GM18505 (cell line): ENCODE measurements around the gene POLR2L.

Experiments used
- ATAC-seq: cut with Tn5 transposase; IDR thresholded peaks from one replicate; pipeline ENCODE4 v1.9.1; 2021; ENCODE audit not compliant: unreplicated experiment
- POLR2A ChIP-seq: IDR thresholded peaks from 4 replicates; pipeline ENCODE4 v1.6.1; 2011; ENCODE audit warnings: borderline replicate concordance; ENCODE audit not compliant: insufficient read depth, insufficient read length; ENCODE audit errors: extremely low read depth

Gene POLR2L

DNA sequence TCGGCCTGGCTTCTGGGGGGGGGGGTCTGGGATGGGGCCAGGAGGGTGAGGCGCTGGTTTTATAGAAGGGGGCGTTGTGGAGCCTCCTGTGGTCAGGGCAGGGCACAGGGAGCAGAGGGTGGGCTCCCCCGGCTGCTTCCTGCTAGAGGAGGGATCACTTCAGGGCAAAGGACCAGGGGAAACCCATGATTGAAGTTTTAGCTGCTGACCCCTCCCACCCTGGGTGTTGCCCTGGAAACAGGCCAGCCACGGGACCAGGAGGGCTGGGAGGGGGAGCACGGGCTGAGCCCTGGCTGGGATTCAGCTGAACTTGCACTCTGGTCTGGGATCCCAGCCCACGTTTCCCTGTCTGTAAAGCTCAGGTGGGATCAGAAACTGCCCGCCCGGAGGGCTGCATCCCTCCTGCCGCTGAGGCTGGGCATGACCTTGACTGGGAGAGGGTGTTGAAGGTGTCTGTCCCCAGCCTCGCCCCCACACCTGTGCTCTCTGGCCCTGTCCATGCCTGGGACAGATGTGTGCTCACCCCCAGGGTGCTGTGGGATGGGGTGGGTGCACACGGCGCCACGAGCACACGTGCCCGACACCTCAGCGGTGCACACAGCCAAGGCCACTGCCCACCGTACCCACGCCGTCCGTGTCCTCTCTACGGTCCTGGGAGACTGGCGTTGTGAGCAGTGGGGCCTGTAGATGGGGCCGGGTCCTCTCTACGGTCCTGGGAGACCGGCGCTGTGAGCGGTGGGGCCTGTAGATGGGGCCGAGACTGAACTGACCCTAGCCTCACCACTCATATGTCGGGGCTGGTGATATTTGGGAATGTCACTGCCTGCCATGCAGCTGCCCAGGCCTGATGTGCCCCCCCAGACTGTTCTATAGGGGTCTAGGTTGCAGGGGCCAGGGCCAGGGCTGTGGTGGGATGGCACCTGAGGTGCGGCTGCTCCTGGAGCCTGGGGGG, 2.6 kb upstream of the POLR2L start:
- ATAC-seq, result no peak
- no peak for TF ChIP-seq POLR2A

DNA sequence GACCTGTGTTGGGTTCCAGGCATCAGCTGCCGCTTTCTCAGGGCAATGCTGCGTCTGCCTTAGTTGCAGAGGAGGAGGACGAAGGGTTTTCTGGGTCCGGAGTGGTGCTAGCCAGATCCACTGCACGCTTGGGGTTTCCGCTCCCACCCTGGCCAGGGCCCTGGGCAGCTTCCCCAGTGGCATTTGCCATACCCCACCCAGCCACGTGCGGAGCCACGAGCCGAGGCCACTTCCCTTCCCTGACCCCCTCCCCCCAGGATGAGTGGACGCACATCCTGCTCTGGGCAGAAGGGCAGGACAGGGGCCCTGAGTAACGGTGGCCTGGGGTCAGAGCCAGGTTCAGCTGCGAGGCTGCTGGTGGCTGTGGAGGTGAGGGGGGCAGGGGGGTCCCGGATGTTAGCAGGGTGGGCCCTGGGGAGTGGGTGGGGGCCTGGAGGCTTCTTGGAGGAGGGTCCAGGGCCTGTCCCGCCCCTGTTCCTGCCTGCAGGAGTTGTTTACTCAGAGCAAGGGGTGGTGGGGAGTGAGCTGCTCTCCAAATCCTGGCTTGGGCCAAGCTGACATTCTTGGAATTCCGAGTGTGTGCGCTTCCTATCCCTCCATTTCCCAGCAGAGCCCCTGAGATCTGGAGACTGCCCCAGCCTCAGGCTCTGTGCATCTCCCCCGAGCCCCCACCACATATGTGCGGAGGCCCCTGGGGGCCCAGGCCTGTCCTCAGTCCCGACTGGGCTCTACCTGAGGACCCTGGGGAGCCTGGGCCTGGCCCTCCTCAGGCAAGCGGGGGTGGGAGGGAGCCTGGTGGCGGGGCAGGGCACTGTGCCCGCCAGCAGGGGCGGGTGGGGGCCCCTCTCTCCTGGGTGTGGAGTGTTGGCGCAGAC, 1.7 kb upstream of the POLR2L start:
- TF ChIP-seq POLR2A, result no peak
- no peak for ATAC-seq

- peak; percentile 0 for ATAC-seq
These were observed 881 bp upstream of the POLR2L start for GRCh38 chr11:843086-843734.

GRCh38 chr11:841981-842369, 354 bp downstream of the POLR2L start:
- peak; percentile 23 for ATAC-seq
- TF ChIP-seq POLR2A, result no peak

More at GRCh38 chr11:843086-843734, 881 bp upstream of the POLR2L start:
- no peak for TF ChIP-seq POLR2A

DNA sequence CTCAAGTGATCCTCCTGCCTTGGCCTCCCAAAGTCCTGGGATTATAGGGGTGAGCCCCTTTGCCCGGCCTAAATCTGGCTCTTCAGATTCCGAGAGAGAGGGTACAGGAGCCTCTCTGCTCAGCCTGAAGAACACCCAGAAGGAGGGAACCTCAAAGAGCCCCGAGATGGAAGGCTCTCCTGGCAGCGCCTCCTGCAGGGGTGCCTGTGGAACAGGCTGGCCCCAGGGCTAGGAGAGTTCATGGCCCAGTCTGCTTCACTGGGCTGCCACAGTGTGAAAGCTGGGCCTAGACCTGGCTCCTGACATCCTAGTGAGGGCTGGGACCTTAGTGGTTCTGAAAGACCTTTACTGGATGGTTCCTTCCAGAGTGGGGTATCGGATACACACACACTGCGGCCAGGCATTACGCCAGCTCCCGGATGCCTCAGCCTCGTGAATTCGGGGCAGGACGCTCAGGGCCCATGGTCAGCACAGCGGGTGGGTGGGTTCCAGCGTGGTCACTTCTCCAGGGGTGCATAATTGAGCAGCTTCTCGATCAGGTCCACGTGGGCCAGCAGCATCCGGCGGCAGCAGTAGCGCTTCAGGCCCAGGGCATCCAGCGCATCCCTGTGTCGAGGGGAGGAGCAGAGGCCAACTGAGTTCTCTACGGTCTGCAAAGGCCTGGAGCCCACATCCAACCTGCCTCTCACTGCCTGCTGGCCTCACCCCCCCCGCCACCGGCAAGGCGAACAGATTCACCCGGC, 2.3 kb downstream of the POLR2L start:
- ATAC-seq, result no peak
- no peak for TF ChIP-seq POLR2A

- no peak for TF ChIP-seq POLR2A
- ATAC-seq, result no peak
These were observed 3.1 kb downstream of the POLR2L start for GRCh38 chr11:839280-839623.

DNA sequence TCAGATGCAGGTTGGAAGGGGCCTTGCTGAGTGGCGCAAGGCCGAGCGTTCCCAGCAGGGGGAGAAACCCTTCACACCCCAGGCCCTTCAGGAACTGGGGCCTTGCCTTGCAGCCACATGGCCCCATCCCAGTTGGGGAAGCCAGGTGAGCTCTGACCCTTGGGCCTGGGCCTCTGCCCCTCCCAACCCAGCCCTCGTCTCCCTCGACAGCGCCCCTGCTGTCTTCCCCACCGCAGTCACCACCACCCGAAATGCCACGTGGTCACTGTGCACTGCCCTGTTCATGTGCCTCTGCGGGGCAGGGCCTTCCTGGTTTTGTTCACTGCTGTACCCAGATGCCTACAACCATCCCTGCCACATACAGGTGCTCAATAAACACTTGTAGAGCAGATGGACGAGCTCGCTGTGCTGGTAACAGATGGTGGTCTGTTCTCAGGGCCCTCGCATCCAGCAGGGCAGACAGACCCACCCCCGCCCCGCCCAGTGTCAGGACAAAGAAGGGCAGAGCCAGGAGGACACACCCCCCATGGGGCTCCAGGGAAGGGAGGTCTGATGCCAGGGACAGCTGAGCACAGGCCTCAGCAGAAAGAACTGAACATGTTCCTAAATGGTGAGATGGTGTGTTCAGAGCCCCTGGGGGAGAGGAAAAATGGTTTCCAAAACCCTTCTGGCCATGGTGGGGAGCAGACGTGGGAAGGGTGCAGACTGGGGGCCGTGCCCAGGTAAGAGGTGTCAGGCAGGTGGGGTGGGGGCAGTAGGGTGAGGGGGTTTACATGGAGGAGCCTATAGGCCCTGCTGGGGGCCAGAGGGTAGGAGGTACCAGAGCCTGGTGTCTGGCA, 3.7 kb downstream of the POLR2L start:
- ATAC-seq, result no peak

GRCh38 chr11:837990-838307, 4.4 kb downstream of the POLR2L start:
- TF ChIP-seq POLR2A, result no peak
- no peak for ATAC-seq

More for the DNA sequence above, 3.7 kb downstream of the POLR2L start:
- no peak for TF ChIP-seq POLR2A

GRCh38 chr11:837189-837989, 4.9 kb downstream of the POLR2L start:
- ATAC-seq, result no peak
- TF ChIP-seq POLR2A, result peak; percentile 5

DNA sequence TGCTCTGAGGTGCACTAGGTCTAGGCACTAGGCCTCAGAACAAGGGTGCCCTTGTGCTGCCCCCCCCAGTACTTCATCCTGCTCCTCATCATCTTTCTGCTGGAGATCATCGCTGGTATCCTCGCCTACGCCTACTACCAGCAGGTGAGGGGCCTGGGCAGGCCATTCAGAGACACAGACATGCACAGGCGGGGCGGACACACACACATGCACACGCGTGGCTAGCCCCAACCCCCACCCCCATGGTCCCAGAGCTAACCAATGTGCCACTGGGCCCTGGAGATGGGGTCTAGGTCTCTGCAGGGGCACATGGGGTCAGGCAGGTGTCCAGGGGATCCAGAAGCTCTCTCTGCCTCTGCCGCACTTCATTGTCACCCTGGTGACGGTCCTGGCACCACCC, 5.6 kb downstream of the POLR2L start:
- TF ChIP-seq POLR2A, result peak; percentile 20
- no peak for ATAC-seq

DNA sequence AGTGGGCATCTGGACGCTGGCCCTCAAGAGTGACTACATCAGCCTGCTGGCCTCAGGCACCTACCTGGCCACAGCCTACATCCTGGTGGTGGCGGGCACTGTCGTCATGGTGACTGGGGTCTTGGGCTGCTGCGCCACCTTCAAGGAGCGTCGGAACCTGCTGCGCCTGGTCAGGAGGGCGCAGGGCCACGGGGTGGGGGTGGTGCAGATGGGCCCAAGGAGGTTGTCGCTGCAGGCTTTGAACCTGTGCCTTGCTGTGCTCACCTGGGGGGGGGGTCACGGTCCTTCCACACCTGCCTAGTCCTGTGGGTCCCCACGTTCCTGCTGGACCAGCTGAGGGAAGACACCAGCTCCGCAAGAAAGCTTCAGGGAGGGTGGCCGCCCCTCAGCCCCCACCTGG, 6.1 kb downstream of the POLR2L start:
- ATAC-seq, result no peak

GRCh38 chr11:834371-835316, 7.7 kb downstream of the POLR2L start:
- TF ChIP-seq POLR2A, result no peak
- ATAC-seq, result no peak

More for the DNA sequence above, 6.1 kb downstream of the POLR2L start:
- TF ChIP-seq POLR2A, result no peak
